ENCODE results near the gene HTRA3.

Gene HTRA3

DNA sequence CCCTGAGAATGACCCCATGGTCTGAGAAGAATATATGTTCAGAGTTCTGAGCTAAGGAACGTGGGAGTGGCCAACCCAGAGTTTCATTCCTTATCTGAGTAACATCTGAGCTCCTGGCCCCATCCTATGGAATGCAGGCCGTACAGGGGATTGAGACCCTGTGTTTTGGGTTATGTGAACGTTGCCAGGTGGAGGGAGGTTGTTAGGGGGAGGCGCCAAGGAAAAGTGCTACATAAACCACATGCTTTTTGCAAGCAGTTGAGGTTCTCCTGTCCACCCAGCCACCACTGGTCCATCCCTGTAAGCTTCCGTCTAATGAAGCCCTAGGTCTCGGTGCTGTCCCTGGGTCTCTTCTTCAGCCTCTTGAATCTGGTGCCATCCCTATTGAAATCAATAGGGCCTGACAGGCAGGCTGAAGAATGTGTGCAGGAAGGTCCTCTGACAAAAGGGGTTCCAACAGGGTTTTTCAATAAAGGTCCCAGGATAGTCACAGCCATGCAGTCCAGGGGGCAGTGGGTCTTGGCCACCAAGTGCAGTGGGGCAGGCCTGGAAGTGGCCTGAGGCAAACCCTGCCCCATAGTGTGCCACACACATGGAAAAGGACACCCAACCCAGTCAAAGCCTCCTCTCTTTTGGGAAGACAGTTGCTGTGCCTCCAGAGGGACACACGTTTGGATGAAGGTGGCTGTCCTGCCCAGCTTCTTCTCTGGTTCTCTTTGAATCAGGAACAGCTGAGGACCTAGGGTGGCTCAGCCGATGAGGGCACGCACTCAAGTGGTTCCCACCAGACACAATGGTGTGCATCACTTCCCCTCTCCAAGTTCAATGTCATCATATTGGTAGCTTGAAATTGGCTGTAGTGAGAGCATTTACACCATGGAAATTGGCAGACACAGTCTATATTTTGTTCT, 53.5 kb downstream of the HTRA3 start:
- no peak for DNase-seq (ENCODE audit: low read depth in 1 of 2, low spot score in 1 of 2)
- H3K4me3 ChIP-seq (replicated peaks; ENCODE audit: insufficient read depth, low read length): no peak overlapping the region
- no peak overlapping the region for H3K27ac ChIP-seq (replicated peaks)
- TF ChIP-seq POLR2AphosphoS5 (IDR thresholded peaks at IDR 0.05; ENCODE audit: low read depth) (no peak), CTCF (IDR thresholded peaks at IDR 0.05; ENCODE audit: insufficient read depth, low read length) (no peak), SPI1 (IDR thresholded peaks at IDR 0.05; ENCODE audit: borderline replicate concordance, low read depth) (no peak), GABPA (IDR thresholded peaks at IDR 0.05; ENCODE audit: low read depth) (no peak)
- TF ChIP-seq, protein P1, sequence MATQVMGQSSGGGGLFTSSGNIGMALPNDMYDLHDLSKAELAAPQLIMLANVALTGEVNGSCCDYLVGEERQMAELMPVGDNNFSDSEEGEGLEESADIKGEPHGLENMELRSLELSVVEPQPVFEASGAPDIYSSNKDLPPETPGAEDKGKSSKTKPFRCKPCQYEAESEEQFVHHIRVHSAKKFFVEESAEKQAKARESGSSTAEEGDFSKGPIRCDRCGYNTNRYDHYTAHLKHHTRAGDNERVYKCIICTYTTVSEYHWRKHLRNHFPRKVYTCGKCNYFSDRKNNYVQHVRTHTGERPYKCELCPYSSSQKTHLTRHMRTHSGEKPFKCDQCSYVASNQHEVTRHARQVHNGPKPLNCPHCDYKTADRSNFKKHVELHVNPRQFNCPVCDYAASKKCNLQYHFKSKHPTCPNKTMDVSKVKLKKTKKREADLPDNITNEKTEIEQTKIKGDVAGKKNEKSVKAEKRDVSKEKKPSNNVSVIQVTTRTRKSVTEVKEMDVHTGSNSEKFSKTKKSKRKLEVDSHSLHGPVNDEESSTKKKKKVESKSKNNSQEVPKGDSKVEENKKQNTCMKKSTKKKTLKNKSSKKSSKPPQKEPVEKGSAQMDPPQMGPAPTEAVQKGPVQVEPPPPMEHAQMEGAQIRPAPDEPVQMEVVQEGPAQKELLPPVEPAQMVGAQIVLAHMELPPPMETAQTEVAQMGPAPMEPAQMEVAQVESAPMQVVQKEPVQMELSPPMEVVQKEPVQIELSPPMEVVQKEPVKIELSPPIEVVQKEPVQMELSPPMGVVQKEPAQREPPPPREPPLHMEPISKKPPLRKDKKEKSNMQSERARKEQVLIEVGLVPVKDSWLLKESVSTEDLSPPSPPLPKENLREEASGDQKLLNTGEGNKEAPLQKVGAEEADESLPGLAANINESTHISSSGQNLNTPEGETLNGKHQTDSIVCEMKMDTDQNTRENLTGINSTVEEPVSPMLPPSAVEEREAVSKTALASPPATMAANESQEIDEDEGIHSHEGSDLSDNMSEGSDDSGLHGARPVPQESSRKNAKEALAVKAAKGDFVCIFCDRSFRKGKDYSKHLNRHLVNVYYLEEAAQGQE (IDR thresholded peaks at IDR 0.05; ENCODE audit: insufficient replicate concordance, low read depth): no peak
- H3K27me3 ChIP-seq (ENCODE audit: insufficient read depth, poor library complexity, severe bottlenecking): no peaks in the 10 kb centered on the region

DNA sequence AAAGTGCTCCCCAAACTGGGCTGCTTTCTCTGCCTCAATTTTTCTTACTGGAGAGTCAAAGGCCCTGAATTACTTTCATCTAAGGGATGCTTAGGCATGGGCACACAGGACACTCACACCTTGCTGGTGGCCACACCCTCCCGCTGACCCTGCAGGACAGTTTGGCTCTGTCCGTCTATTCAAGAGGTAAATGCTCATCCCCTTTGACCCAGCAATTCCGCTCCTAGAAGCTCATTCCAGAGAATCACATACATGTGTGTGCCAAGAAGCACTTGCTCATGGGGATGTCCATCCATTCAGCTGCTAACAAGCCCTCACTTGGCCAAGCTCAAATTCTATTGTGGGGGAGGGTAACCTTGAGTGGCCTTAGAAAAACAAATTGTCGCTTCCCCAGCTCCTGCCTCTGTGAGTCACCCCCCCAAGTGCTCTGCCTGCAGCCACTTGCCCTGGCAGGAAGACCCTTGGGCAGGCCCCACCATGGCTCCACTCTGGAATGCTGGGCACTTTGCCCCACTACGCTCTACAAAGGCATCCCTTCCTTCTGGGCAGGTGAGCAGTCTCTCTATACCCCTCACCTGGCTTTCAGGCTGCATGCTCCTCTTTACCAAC, 54.5 kb downstream of the HTRA3 start:
- Histone ChIP-seq H3K27me3 (ENCODE audit: insufficient read depth, poor library complexity, severe bottlenecking) (no peaks in the 10 kb centered on the region), H3K27ac (replicated peaks) (no peak overlapping the region), H3K4me3 (replicated peaks; ENCODE audit: insufficient read depth, low read length) (no peak overlapping the region)
- TF ChIP-seq CTCF (IDR thresholded peaks at IDR 0.05; ENCODE audit: insufficient read depth, low read length) (no peak), GABPA (IDR thresholded peaks at IDR 0.05; ENCODE audit: low read depth) (no peak), SPI1 (IDR thresholded peaks at IDR 0.05; ENCODE audit: borderline replicate concordance, low read depth) (no peak), POLR2AphosphoS5 (IDR thresholded peaks at IDR 0.05; ENCODE audit: low read depth) (no peak)
- TF ChIP-seq, protein P1 (IDR thresholded peaks at IDR 0.05; ENCODE audit: insufficient replicate concordance, low read depth): no peak
- no peak for DNase-seq (ENCODE audit: low read depth in 1 of 2, low spot score in 1 of 2)

DNA sequence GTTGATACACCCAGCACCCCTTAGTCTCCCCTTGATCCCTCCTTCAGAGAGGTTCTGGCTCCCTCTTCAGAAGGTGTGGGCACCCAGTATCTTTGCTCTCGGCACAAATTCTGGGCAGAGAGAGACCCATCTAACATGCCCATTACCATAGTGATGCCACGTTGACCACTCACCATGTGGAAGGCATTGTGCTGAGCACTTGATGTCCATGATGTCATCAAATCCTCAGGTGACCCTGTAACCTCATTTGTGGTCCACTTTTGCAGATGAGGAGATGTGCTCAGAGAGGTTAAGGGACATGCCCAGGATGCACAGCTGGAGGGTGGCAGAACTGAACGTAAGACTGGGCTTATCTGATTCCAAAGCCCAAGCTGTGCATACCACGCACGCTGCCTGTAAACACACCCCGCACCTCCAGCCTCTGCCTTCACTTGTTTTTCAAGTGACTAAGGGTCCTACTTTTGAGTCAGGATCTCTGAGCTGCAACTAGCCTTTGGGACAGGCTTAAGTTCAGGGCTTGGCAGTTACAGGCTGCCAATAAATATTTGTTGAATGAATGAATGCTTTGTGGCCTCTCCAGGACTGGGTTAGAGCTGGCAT, 55.2 kb downstream of the HTRA3 start:
- no peak overlapping the region for H3K4me3 ChIP-seq (replicated peaks; ENCODE audit: insufficient read depth, low read length)
- TF ChIP-seq POLR2AphosphoS5 (IDR thresholded peaks at IDR 0.05; ENCODE audit: low read depth): no peak
- no peak for TF ChIP-seq SPI1 (IDR thresholded peaks at IDR 0.05; ENCODE audit: borderline replicate concordance, low read depth)
- TF ChIP-seq CTCF (IDR thresholded peaks at IDR 0.05; ENCODE audit: insufficient read depth, low read length): no peak
- TF ChIP-seq, protein P1 (IDR thresholded peaks at IDR 0.05; ENCODE audit: insufficient replicate concordance, low read depth): no peak
- no peak for TF ChIP-seq GABPA (IDR thresholded peaks at IDR 0.05; ENCODE audit: low read depth)
- H3K27ac ChIP-seq (replicated peaks): no peak overlapping the region
- no peak for DNase-seq (ENCODE audit: low read depth in 1 of 2, low spot score in 1 of 2)
- H3K27me3 ChIP-seq (ENCODE audit: insufficient read depth, poor library complexity, severe bottlenecking): no peaks in the 10 kb centered on the region
